ENCODE measurements around the gene PKN1.

DNA sequence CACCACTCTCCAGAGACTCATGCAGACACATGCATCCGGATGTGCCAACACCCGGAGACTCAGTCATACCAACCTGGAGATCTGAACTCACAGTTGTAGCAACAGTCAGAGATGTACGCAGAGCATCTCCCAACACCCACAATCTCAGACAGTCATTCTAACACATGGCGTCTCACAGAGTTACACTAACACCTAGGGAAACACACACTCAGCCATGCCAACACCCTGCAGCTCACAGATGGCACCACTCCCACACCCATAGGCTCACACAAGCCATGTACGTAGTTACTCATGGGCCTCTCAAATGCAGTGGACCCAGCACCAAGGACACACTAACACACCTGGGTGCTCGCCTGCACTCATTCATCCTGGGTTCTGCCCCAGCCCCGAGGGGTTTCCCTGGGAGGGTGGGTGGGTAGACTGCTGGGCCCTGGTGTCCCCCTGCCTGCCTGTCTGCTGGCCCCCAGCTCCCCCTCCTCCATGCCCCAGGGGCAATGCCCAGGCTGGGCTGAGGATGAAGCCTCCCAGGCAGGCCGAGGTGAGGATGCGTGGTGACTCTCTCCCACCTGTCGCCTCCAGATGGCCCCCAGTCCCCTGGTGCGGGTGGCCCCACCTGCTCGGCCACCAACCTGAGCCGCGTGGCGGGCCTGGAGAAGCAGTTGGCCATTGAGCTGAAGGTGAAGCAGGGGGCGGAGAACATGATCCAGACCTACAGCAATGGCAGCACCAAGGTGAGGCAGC, 10.0 kb downstream of the PKN1 start:
- TF ChIP-seq POLR2AphosphoS5 (IDR thresholded peaks at IDR 0.05; ENCODE audit: low read depth, low read length), result no peak
- no peak for TF ChIP-seq POLR2A (IDR thresholded peaks at IDR 0.05; ENCODE audit: low read depth, low read length)
- TF ChIP-seq TAF1 (IDR thresholded peaks at IDR 0.05; ENCODE audit: low read depth, low read length), result no peak
- TF ChIP-seq POU2F2 (IDR thresholded peaks at IDR 0.05; ENCODE audit: low read depth, low read length), result no peak
- TF ChIP-seq SPI1 (IDR thresholded peaks at IDR 0.05; ENCODE audit: low read depth, low read length), result no peak
- TF ChIP-seq PAX5 (IDR thresholded peaks at IDR 0.05; ENCODE audit: insufficient read depth, low read length, severe bottlenecking), result no peak
